ENCODE results near the gene NAIF1.

Gene NAIF1

DNA sequence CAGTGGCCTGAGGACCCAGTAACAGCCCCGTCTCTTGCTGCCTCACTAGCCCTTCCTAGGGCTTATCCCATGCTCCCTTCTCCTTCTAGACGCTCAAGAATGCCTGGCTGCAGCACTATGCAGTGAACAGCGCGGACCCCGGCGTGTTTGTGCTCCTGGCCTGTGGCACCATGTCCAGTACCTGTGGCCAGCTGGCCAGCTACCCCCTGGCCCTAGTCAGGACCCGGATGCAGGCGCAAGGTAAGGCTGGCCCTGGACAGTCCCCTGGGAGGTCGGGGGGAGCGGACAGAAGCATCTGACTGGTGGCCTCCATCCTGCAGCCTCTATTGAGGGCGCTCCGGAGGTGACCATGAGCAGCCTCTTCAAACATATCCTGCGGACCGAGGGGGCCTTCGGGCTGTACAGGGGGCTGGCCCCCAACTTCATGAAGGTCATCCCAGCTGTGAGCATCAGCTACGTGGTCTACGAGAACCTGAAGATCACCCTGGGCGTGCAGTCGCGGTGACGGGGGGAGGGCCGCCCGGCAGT is 39.9 kb upstream of the NAIF1 start:
- Histone ChIP-seq H3K4me1 (ENCODE audit: insufficient read depth, low read length, severe bottlenecking) (peaks cover 14% of the 10 kb centered on the region), H3K4me3 (ENCODE audit: low read depth, low read length, poor library complexity, severe bottlenecking) (no peak overlapping the region), H3K27me3 (ENCODE audit: insufficient read depth, low read length) (no peaks in the 10 kb centered on the region), H3K9ac (ENCODE audit: low read length) (no peak overlapping the region), H3K4me2 (ENCODE audit: low read length) (no peak overlapping the region), H3K36me3 (ENCODE audit: insufficient read depth, low read length) (peaks cover 64% of the 10 kb centered on the region), H3K9me3 (ENCODE audit: low read length) (no peaks in the 10 kb centered on the region), H4K20me1 (ENCODE audit: insufficient read depth, low read length) (no peaks in the 10 kb centered on the region), H2AFZ (ENCODE audit: low read length) (no peak overlapping the region), H3K27ac (ENCODE audit: low read depth, low read length, poor library complexity, severe bottlenecking) (no peak overlapping the region), H3K9me2 (ENCODE audit: low read depth, low read length) (no peaks in the 10 kb centered on the region), H3F3A (ENCODE audit: insufficient read depth, low read length) (peaks cover 4% of the 10 kb centered on the region; the same call in 1 of the 2 replicates), H3K79me2 (ENCODE audit: insufficient read depth, low read length) (no peaks in the 10 kb centered on the region)
- TF ChIP-seq EZH2 (IDR thresholded peaks at IDR 0.05; ENCODE audit: borderline replicate concordance, low read length), result no peak
- TF ChIP-seq, protein P1, sequence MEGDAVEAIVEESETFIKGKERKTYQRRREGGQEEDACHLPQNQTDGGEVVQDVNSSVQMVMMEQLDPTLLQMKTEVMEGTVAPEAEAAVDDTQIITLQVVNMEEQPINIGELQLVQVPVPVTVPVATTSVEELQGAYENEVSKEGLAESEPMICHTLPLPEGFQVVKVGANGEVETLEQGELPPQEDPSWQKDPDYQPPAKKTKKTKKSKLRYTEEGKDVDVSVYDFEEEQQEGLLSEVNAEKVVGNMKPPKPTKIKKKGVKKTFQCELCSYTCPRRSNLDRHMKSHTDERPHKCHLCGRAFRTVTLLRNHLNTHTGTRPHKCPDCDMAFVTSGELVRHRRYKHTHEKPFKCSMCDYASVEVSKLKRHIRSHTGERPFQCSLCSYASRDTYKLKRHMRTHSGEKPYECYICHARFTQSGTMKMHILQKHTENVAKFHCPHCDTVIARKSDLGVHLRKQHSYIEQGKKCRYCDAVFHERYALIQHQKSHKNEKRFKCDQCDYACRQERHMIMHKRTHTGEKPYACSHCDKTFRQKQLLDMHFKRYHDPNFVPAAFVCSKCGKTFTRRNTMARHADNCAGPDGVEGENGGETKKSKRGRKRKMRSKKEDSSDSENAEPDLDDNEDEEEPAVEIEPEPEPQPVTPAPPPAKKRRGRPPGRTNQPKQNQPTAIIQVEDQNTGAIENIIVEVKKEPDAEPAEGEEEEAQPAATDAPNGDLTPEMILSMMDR (IDR thresholded peaks at IDR 0.05; ENCODE audit: low read length), result no peak

DNA sequence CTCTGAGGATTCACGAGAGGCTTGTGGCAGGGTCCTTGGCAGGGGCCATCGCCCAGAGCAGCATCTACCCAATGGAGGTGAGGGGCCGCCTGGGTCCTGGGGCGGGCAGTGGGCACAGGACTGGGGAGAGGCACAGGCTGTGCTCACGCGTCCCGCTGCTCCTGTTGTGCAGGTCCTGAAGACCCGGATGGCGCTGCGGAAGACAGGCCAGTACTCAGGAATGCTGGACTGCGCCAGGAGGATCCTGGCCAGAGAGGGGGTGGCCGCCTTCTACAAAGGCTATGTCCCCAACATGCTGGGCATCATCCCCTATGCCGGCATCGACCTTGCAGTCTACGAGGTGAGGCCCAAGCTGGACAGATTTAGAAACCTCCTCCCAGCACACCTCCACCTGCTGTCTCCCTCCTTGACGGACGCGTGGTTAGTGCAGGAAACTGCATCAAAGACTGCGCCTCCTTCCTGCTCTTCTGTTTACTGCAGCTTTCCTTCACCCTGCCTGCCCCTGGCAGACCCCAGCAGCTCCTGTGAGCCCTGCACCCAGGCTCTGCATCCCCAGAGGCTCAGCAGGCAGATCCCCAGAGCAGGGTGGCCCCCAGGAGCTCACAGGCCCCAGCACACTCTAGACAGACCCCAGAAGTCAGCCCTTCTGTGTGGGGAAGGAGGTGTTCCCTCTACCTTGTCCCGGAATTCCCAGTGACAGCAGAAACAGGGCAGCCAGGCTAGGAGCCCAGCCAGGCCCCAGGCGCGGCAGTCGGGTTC is 39.2 kb upstream of the NAIF1 start:
- H3K36me3 ChIP-seq (ENCODE audit: insufficient read depth, low read length), result peaks cover 62% of the 10 kb centered on the region
- H3K9ac ChIP-seq (ENCODE audit: low read length), result no peak overlapping the region
- H3K4me2 ChIP-seq (ENCODE audit: low read length), result no peak overlapping the region
- H3K27me3 ChIP-seq (ENCODE audit: insufficient read depth, low read length), result no peaks in the 10 kb centered on the region
- no peak overlapping the region for H2AFZ ChIP-seq (ENCODE audit: low read length)
- H3F3A ChIP-seq (ENCODE audit: insufficient read depth, low read length), result peaks cover 4% of the 10 kb centered on the region; the same call in 1 of the 2 replicates
- H4K20me1 ChIP-seq (ENCODE audit: insufficient read depth, low read length), result no peaks in the 10 kb centered on the region
- no peak overlapping the region for H3K27ac ChIP-seq (ENCODE audit: low read depth, low read length, poor library complexity, severe bottlenecking)
- no peak for TF ChIP-seq EZH2 (IDR thresholded peaks at IDR 0.05; ENCODE audit: borderline replicate concordance, low read length)
- H3K4me1 ChIP-seq (ENCODE audit: insufficient read depth, low read length, severe bottlenecking), result peaks cover 14% of the 10 kb centered on the region
- no peaks in the 10 kb centered on the region for H3K79me2 ChIP-seq (ENCODE audit: insufficient read depth, low read length)
- no peaks in the 10 kb centered on the region for H3K9me2 ChIP-seq (ENCODE audit: low read depth, low read length)
- H3K9me3 ChIP-seq (ENCODE audit: low read length), result no peaks in the 10 kb centered on the region
- no peak overlapping the region for H3K4me3 ChIP-seq (ENCODE audit: low read depth, low read length, poor library complexity, severe bottlenecking)

DNA sequence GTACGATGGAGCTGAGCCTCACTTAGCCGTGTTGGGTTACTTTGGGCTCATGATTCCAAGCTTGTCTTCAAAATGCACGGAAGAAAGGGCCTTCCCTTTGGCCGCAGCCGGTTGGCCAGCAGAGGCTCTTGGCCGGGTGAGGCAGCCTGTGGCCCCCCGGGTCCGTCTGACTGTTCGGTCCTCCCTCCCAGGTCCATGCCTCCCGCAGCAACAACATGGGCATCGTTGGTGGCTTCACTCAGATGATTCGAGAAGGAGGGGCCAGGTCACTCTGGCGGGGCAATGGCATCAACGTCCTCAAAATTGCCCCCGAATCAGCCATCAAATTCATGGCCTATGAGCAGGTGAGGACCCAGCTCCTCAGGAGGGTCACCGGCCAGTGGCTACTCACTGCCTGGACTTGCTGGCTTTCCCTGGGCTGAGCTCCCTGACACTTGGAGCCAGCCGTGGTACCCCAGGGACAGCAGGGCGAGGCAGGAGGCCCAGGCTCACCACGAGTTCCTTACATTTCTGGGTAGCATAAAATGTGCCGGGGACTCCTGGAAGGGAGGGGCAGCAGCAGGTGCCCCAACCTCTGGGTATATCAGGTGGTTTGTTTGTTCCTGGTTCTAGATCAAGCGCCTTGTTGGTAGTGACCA is 38.5 kb upstream of the NAIF1 start:
- Histone ChIP-seq H3K79me2 (ENCODE audit: insufficient read depth, low read length) (no peaks in the 10 kb centered on the region), H3K9ac (ENCODE audit: low read length) (no peak overlapping the region), H4K20me1 (ENCODE audit: insufficient read depth, low read length) (no peaks in the 10 kb centered on the region), H2AFZ (ENCODE audit: low read length) (no peak overlapping the region), H3K27ac (ENCODE audit: low read depth, low read length, poor library complexity, severe bottlenecking) (no peak overlapping the region), H3K36me3 (ENCODE audit: insufficient read depth, low read length) (peaks cover 67% of the 10 kb centered on the region), H3K9me2 (ENCODE audit: low read depth, low read length) (no peaks in the 10 kb centered on the region), H3K27me3 (ENCODE audit: insufficient read depth, low read length) (no peaks in the 10 kb centered on the region), H3F3A (ENCODE audit: insufficient read depth, low read length) (peaks cover 2% of the 10 kb centered on the region; the same call in 1 of the 2 replicates), H3K4me1 (ENCODE audit: insufficient read depth, low read length, severe bottlenecking) (peaks cover 14% of the 10 kb centered on the region), H3K4me3 (ENCODE audit: low read depth, low read length, poor library complexity, severe bottlenecking) (no peak overlapping the region), H3K4me2 (ENCODE audit: low read length) (no peak overlapping the region), H3K9me3 (ENCODE audit: low read length) (no peaks in the 10 kb centered on the region)
- TF ChIP-seq EZH2 (IDR thresholded peaks at IDR 0.05; ENCODE audit: borderline replicate concordance, low read length), result no peak
- TF ChIP-seq, protein P1 (IDR thresholded peaks at IDR 0.05; ENCODE audit: low read length), result no peak
